T-cell (primary cell): ENCODE measurements around the gene COPZ1. TPM values are rescaled to one million over a fixed set of nuclear protein-coding genes. Genes with fewer than 3 reads are reported as not detected.

Experiments
- ATAC-seq, 4 experiments: fragments of 200-7000 bp in 3 of 4; fragments of 150-1000 bp in 1 of 4; cut with Tn5 transposase; replicated peaks in 1 of 4; 1 replicate in 3 of 4; 2 replicates in 1 of 4; pipeline ENCODE4 v1.10.0; 2021; ENCODE audit warnings: moderate library complexity in 3 of 4, mild to moderate bottlenecking in 2 of 4, moderate number of reproducible peaks in 1 of 4
- CTCF ChIA-PET, 2 donors: fragments of 300-600 bp; sonication (Branson Sonifier 250); formaldehyde crosslinking; loops; one replicate each; lab custom pipeline; 2022; ENCODE audit warnings: antibody characterized with exemption in 2 of 2; lab: Charles Lee
- POLR2A ChIA-PET, 2 donors: fragments of 300-600 bp; sonication (Branson Sonifier 250); formaldehyde crosslinking; loops; one replicate each; lab custom pipeline; 2022; ENCODE audit warnings: antibody characterized with exemption in 2 of 2; lab: Charles Lee
- DNase-seq, 35 experiments: peaks; one replicate each; pipeline versions ENCODE4 v3.0.0 to v3.0.0-alpha.2; 2013 to 2023
- H3K27ac ChIP-seq: one replicate; pipeline ENCODE4 v1.5.1; 2013; ENCODE audit warnings: low read length
- H3K27me3 ChIP-seq, 2 experiments: replicated peaks in 1 of 2; 1 replicate in 1 of 2; 2 replicates in 1 of 2; pipeline versions ENCODE4 v1.6.1 to v1.7.0; 2013; ENCODE audit warnings: low read length in 1 of 2, mixed read lengths in 1 of 2; ENCODE audit not compliant: control insufficient read depth in 2 of 2, insufficient read depth in 2 of 2; ENCODE audit errors: extremely low read depth in 1 of 2
- H3K36me3 ChIP-seq, 2 donors: 1 replicate in 1 of 2; 2 replicates in 1 of 2; pipeline versions ENCODE4 v1.6.1 to v1.7.0; 2013; ENCODE audit warnings: low read length in 1 of 2; ENCODE audit not compliant: control insufficient read depth in 2 of 2, insufficient read depth in 1 of 2; ENCODE audit errors: extremely low read depth in 1 of 2
- H3K4me1 ChIP-seq, 2 experiments: 1 replicate in 1 of 2; 2 replicates in 1 of 2; pipeline versions ENCODE4 v1.6.1 to v1.7.0; 2013; ENCODE audit warnings: low read length in 2 of 2, mixed read lengths in 1 of 2; ENCODE audit not compliant: insufficient read depth in 2 of 2, control insufficient read depth in 1 of 2; ENCODE audit errors: extremely low read depth in 1 of 2
- H3K4me3 ChIP-seq, 2 donors: 1 replicate in 1 of 2; 2 replicates in 1 of 2; pipeline versions ENCODE4 v1.5.1 to v1.7.0; 2013; ENCODE audit warnings: mild to moderate bottlenecking in 2 of 2, low read length in 1 of 2, moderate library complexity in 1 of 2; ENCODE audit not compliant: control insufficient read depth in 1 of 2; ENCODE audit errors: extremely low read depth in 1 of 2
- H3K9me3 ChIP-seq: 2 replicates; pipeline ENCODE4 v1.7.0; 2013
- H3K27ac Mint-ChIP-seq, 2 donors: one replicate each; pipeline ENCODE4 v1.8.0; 2020 to 2021; ENCODE audit warnings: mild to moderate bottlenecking in 2 of 2, mixed read lengths in 2 of 2
- H3K27me3 Mint-ChIP-seq, 2 donors: one replicate each; pipeline ENCODE4 v1.8.0; 2021 to 2022; ENCODE audit warnings: mixed read lengths in 2 of 2
- H3K36me3 Mint-ChIP-seq: one replicate; pipeline ENCODE4 v1.8.0; 2021; ENCODE audit warnings: mixed read lengths
- H3K4me1 Mint-ChIP-seq, 3 donors: one replicate each; pipeline ENCODE4 v1.8.0; 2020 to 2022; ENCODE audit warnings: mixed read lengths in 3 of 3, mild to moderate bottlenecking in 1 of 3
- H3K4me3 Mint-ChIP-seq, 3 donors: one replicate each; pipeline ENCODE4 v1.8.0; 2020 to 2022; ENCODE audit warnings: mild to moderate bottlenecking in 3 of 3, mixed read lengths in 3 of 3, moderate library complexity in 3 of 3
- H3K9me3 Mint-ChIP-seq, 3 donors: one replicate each; pipeline ENCODE4 v1.8.0; 2020 to 2022; ENCODE audit warnings: mixed read lengths in 3 of 3
- WGBS: methylation state at CpG from one replicate; pipeline ENCODE4 v1.1.5; 2013; ENCODE audit warnings: missing lambda C conversion rate; ENCODE audit not compliant: insufficient coverage; 5-methylcytosine and 5-hydroxymethylcytosine counted together
- total RNA-seq, 35 experiments: library from RNA in 6 of 35; stranded (reverse) in 6 of 35; fragments of 120-200 nt in 1 of 35; gene quantifications; one replicate each; pipeline versions ENCODE4 v1.2.1 to v1.2.4 and lab custom pipeline; 2013 to 2026

The COPZ1 gene
- total RNA-seq, 5 donors from 2014 or later (not counting 1 experiment from before 2014, with no cell fraction given) = 60.4 to 81.3 (median 74.8) TPM

- CTCF ChIA-PET = interaction anchor here (0.5 to 0.9 kb wide), 4 partner anchors 35 to 284 kb away, joined by 3 to 8 read pairs (median 4); no protein-coding TSS in a partner anchor
- Histone ChIP-seq H3K4me3 (no peak overlapping the region), H3K27me3 (no peaks in the 10 kb centered on the region), H3K4me1 (no peaks in the 10 kb centered on the region), H3K36me3 (peaks cover 14 to 60% of the 10 kb centered on the region in 2 donors), H3K27ac (no peak overlapping the region), H3K9me3 (no peaks in the 10 kb centered on the region)
- Mint-ChIP-seq H3K36me3 (peaks cover 37% of the 10 kb centered on the region), H3K9me3 (no peaks in the 10 kb centered on the region), H3K4me1 (peaks cover 8 to 16% (median 14%) of the 10 kb centered on the region in 3 donors), H3K27ac (peak overlapping the region in 1 of 2 donors; percentile 11), H3K4me3 (no peak overlapping the region), H3K27me3 (no peaks in the 10 kb centered on the region)
- POLR2A ChIA-PET = no interaction called here
- DNase-seq = no peak
- 96% methylated on average over 4 of the region's 9 CpGs for WGBS
- no peak for ATAC-seq
Measured at GRCh38 chr12:54341378-54342300, 16.7 kb downstream of the COPZ1 start.

GRCh38 chr12:54349036-54349435 is 24.1 kb downstream of the COPZ1 start:
- DNase-seq (no peak), ATAC-seq (no peak)
- ChIA-PET CTCF (interaction anchor here in 1 of 2 donors (0.7 to 1.1 kb wide), 2 partner anchors 16 to 42 kb away, joined by 4 to 5 read pairs; no protein-coding TSS in a partner anchor), POLR2A (no interaction called here)
- Mint-ChIP-seq H3K4me1 (peaks cover 16 to 18% (median 17%) of the 10 kb centered on the region in 3 donors), H3K9me3 (no peaks in the 10 kb centered on the region), H3K36me3 (peaks cover 48% of the 10 kb centered on the region), H3K27ac (no peak overlapping the region), H3K4me3 (no peak overlapping the region), H3K27me3 (no peaks in the 10 kb centered on the region)
- Histone ChIP-seq H3K4me3 (no peak overlapping the region), H3K36me3 (peaks cover 5 to 63% of the 10 kb centered on the region in 2 donors), H3K9me3 (no peaks in the 10 kb centered on the region), H3K27ac (no peak overlapping the region), H3K4me1 (peaks cover 0 to 9% of the 10 kb centered on the region in 2 experiments), H3K27me3 (no peaks in the 10 kb centered on the region)
- 100% methylated on average over 2 of the region's 4 CpGs for WGBS

- Mint-ChIP-seq H3K27me3 (no peaks in the 10 kb centered on the region), H3K4me1 (peaks cover 16 to 18% (median 17%) of the 10 kb centered on the region in 3 donors), H3K27ac (no peak overlapping the region), H3K9me3 (no peaks in the 10 kb centered on the region), H3K36me3 (peaks cover 48% of the 10 kb centered on the region), H3K4me3 (no peak overlapping the region)
- ChIA-PET CTCF (interaction anchor here in 1 of 2 donors (0.7 to 1.1 kb wide), 2 partner anchors 17 to 43 kb away, joined by 4 to 5 read pairs; no protein-coding TSS in a partner anchor), POLR2A (no interaction called here)
- ATAC-seq = no peak
- no peak overlapping the region for H3K4me3 ChIP-seq
- peaks cover 4 to 61% of the 10 kb centered on the region in 2 donors for H3K36me3 ChIP-seq
- peaks cover 0 to 9% of the 10 kb centered on the region in 2 experiments for H3K4me1 ChIP-seq
- no peaks in the 10 kb centered on the region for H3K9me3 ChIP-seq
- DNase-seq = no peak
- H3K27me3 ChIP-seq = no peaks in the 10 kb centered on the region
- H3K27ac ChIP-seq = no peak overlapping the region
Measured at GRCh38 chr12:54349679-54350078, 24.7 kb downstream of the COPZ1 start.

- ATAC-seq (no peak), DNase-seq (no peak)
- H3K27ac ChIP-seq = no peak overlapping the region
- no peak overlapping the region for H3K27ac Mint-ChIP-seq
- POLR2A ChIA-PET = no interaction called here
- peaks cover 41% of the 10 kb centered on the region for H3K36me3 Mint-ChIP-seq
- no CpG with 5 or more reads among the region's 3 CpGs for WGBS
- H3K4me1 Mint-ChIP-seq = peaks cover 16 to 18% (median 17%) of the 10 kb centered on the region in 3 donors
- H3K36me3 ChIP-seq = peaks cover 0 to 52% of the 10 kb centered on the region in 2 donors
- H3K4me1 ChIP-seq = peaks cover 0 to 9% of the 10 kb centered on the region in 2 experiments
- H3K9me3 ChIP-seq = no peaks in the 10 kb centered on the region
- no peak overlapping the region for H3K4me3 Mint-ChIP-seq
- CTCF ChIA-PET = interaction anchor here in 1 of 2 donors (0.9 to 1.5 kb wide), 3 partner anchors 10 to 26 kb away, joined by 3 to 7 read pairs (median 4); partner anchors contain the start of gene COPZ1
- H3K4me3 ChIP-seq = no peak overlapping the region
- no peaks in the 10 kb centered on the region for H3K27me3 Mint-ChIP-seq
- H3K9me3 Mint-ChIP-seq = no peaks in the 10 kb centered on the region
- H3K27me3 ChIP-seq = no peaks in the 10 kb centered on the region
Measured at GRCh38 chr12:54350743-54351142, 25.8 kb downstream of the COPZ1 start.

GRCh38 chr12:54351341-54351740 is 26.4 kb downstream of the COPZ1 start:
- 93% methylated on average over 3 of the region's 4 CpGs for WGBS
- Mint-ChIP-seq H3K27ac (peak overlapping the region in 1 of 2 donors; percentile 80), H3K36me3 (peaks cover 41% of the 10 kb centered on the region), H3K27me3 (no peaks in the 10 kb centered on the region), H3K9me3 (no peaks in the 10 kb centered on the region), H3K4me3 (peak overlapping the region in 1 of 3 donors; percentile 84), H3K4me1 (peaks cover 16 to 18% (median 17%) of the 10 kb centered on the region in 3 donors)
- H3K27ac ChIP-seq = peak overlapping the region; percentile 17
- POLR2A ChIA-PET = no interaction called here
- DNase-seq (no peak), ATAC-seq (no peak)
- no peaks in the 10 kb centered on the region for H3K27me3 ChIP-seq
- H3K36me3 ChIP-seq = peaks cover 0 to 49% of the 10 kb centered on the region in 2 donors
- CTCF ChIA-PET = interaction anchor here in 1 of 2 donors (0.6 to 1.5 kb wide), 2 partner anchors 14 to 26 kb away, joined by 3 to 7 read pairs; partner anchors contain the start of gene COPZ1
- H3K4me1 ChIP-seq = peaks cover 0 to 9% of the 10 kb centered on the region in 2 experiments
- no peak overlapping the region for H3K4me3 ChIP-seq
- no peaks in the 10 kb centered on the region for H3K9me3 ChIP-seq

- peaks cover 0 to 9% of the 10 kb centered on the region in 2 experiments for H3K4me1 ChIP-seq
- Mint-ChIP-seq H3K27me3 (no peaks in the 10 kb centered on the region), H3K27ac (peak overlapping the region; percentile 77 to 80), H3K4me3 (peak overlapping the region; percentile 63 to 84 (median 73)), H3K9me3 (no peaks in the 10 kb centered on the region), H3K36me3 (peaks cover 37% of the 10 kb centered on the region), H3K4me1 (peaks cover 16 to 18% (median 18%) of the 10 kb centered on the region in 3 donors)
- DNase-seq (peak in 13 of 35 experiments; percentile 9 to 48 (median 20)), ATAC-seq (peak; percentile 71 to 91 (median 76))
- H3K4me3 ChIP-seq = peak overlapping the region; percentile 29 to 34
- ChIA-PET POLR2A (interaction anchor here in 1 of 2 donors (1.2 kb wide), 1 partner anchor 27 kb away, joined by 5 read pairs; the partner anchor contains the start of gene COPZ1), CTCF (interaction anchor here in 1 of 2 donors (0.6 kb wide), 2 partner anchors 16 to 129 kb away, joined by 5 read pairs; no protein-coding TSS in a partner anchor)
- H3K9me3 ChIP-seq = no peaks in the 10 kb centered on the region
- H3K36me3 ChIP-seq = peaks cover 0 to 42% of the 10 kb centered on the region in 2 donors
- no peaks in the 10 kb centered on the region for H3K27me3 ChIP-seq
- peak overlapping the region; percentile 17 for H3K27ac ChIP-seq
- WGBS = 23% methylated on average over 3 of the region's 21 CpGs
Measured at GRCh38 chr12:54352022-54352531, 27.1 kb downstream of the COPZ1 start.
